ENCODE measurements around the gene L3MBTL3.
"Not testable (repeated sequence)": the region's sequence is repeated elsewhere in the genome, so short reads cannot be mapped to it uniquely, and the experiment has no call there.

Gene L3MBTL3

GRCh38 chr6:130065609-130066156, 47.3 kb downstream of the L3MBTL3 start:
- in situ Hi-C loops (cut with MboI; ENCODE audit: low sequenced_read_pairs): no loop called here

GRCh38 chr6:130069485-130069884, 51.1 kb downstream of the L3MBTL3 start:
- in situ Hi-C loops (cut with MboI; ENCODE audit: low sequenced_read_pairs): no loop called here

GRCh38 chr6:130070326-130070725, 51.9 kb downstream of the L3MBTL3 start:
- in situ Hi-C loops (cut with MboI; ENCODE audit: low sequenced_read_pairs): no loop called here

GRCh38 chr6:130070792-130071191, 52.4 kb downstream of the L3MBTL3 start:
- in situ Hi-C loops (cut with MboI; ENCODE audit: low sequenced_read_pairs): no loop called here

GRCh38 chr6:130075879-130076460, 57.6 kb downstream of the L3MBTL3 start:
- in situ Hi-C loops (cut with MboI; ENCODE audit: low sequenced_read_pairs): no loop called here

GRCh38 chr6:130076512-130076911, 58.1 kb downstream of the L3MBTL3 start:
- in situ Hi-C loops (cut with MboI; ENCODE audit: low sequenced_read_pairs): no loop called here

GRCh38 chr6:130090796-130091195, 72.4 kb downstream of the L3MBTL3 start:
- in situ Hi-C loops (cut with MboI; ENCODE audit: low sequenced_read_pairs): no loop called here

- in situ Hi-C loops (cut with MboI; ENCODE audit: low sequenced_read_pairs): no loop called here
Measured at GRCh38 chr6:130093546-130093945, 75.2 kb downstream of the L3MBTL3 start.

GRCh38 chr6:130098317-130098716, 79.9 kb downstream of the L3MBTL3 start:
- in situ Hi-C loops (cut with MboI; ENCODE audit: low sequenced_read_pairs): no loop called here

GRCh38 chr6:130099119-130099518, 80.7 kb downstream of the L3MBTL3 start:
- in situ Hi-C loops (cut with MboI; ENCODE audit: low sequenced_read_pairs): no loop called here

GRCh38 chr6:130105996-130106704, 87.8 kb downstream of the L3MBTL3 start:
- in situ Hi-C loops (cut with MboI; ENCODE audit: low sequenced_read_pairs): no loop called here

GRCh38 chr6:130107710-130108109, 89.3 kb downstream of the L3MBTL3 start:
- in situ Hi-C loops (cut with MboI; ENCODE audit: low sequenced_read_pairs): no loop called here

GRCh38 chr6:130111031-130111430, 92.7 kb downstream of the L3MBTL3 start:
- in situ Hi-C loops (cut with MboI; ENCODE audit: low sequenced_read_pairs): no loop called here

- in situ Hi-C loops (cut with MboI; ENCODE audit: low sequenced_read_pairs): no loop called here
Measured at GRCh38 chr6:130113201-130113710, 94.9 kb downstream of the L3MBTL3 start.

- in situ Hi-C loops (cut with MboI; ENCODE audit: low sequenced_read_pairs): no loop called here
Measured at GRCh38 chr6:130115036-130115435, 96.7 kb downstream of the L3MBTL3 start.

- in situ Hi-C loops (cut with MboI; ENCODE audit: low sequenced_read_pairs): no loop called here
Measured at GRCh38 chr6:130116273-130116672, 97.9 kb downstream of the L3MBTL3 start.

GRCh38 chr6:130117187-130117701, 98.9 kb downstream of the L3MBTL3 start:
- in situ Hi-C loops (cut with MboI; ENCODE audit: low sequenced_read_pairs): not testable (repeated sequence)

GRCh38 chr6:130118236-130118635, 99.9 kb downstream of the L3MBTL3 start:
- in situ Hi-C loops (cut with MboI; ENCODE audit: low sequenced_read_pairs): no loop called here

GRCh38 chr6:130119211-130119610, 100.8 kb downstream of the L3MBTL3 start:
- in situ Hi-C loops (cut with MboI; ENCODE audit: low sequenced_read_pairs): no loop called here

- in situ Hi-C loops (cut with MboI; ENCODE audit: low sequenced_read_pairs): no loop called here
Measured at GRCh38 chr6:130120731-130121130, 102.3 kb downstream of the L3MBTL3 start.

GRCh38 chr6:130122243-130122642, 103.9 kb downstream of the L3MBTL3 start:
- in situ Hi-C loops (cut with MboI; ENCODE audit: low sequenced_read_pairs): no loop called here

- in situ Hi-C loops (cut with MboI; ENCODE audit: low sequenced_read_pairs): no loop called here
Measured at GRCh38 chr6:130127195-130127594, 108.8 kb downstream of the L3MBTL3 start.

Data from HL-60/S4 (cell line).